ENCODE data around the gene RALGPS1.

Gene RALGPS1

GRCh38 chr9:127022913-127023660 lies 108.5 kb downstream of the RALGPS1 start:
- no peak for DNase-seq

- DNase-seq = no peak
Measured at GRCh38 chr9:127025042-127025441, 110.5 kb downstream of the RALGPS1 start.

- no peak for DNase-seq
Measured at GRCh38 chr9:127027694-127028093, 113.1 kb downstream of the RALGPS1 start.

GRCh38 chr9:127029548-127029947 lies 115.0 kb downstream of the RALGPS1 start:
- DNase-seq = no peak

GRCh38 chr9:127030814-127031740 lies 116.5 kb downstream of the RALGPS1 start:
- DNase-seq = no peak

GRCh38 chr9:127032256-127032655 lies 117.7 kb downstream of the RALGPS1 start:
- DNase-seq = no peak

GRCh38 chr9:127033061-127033460 lies 118.5 kb downstream of the RALGPS1 start:
- no peak for DNase-seq

- DNase-seq = no peak
Measured at GRCh38 chr9:127033789-127034188, 119.2 kb downstream of the RALGPS1 start.

GRCh38 chr9:127034691-127035090 lies 120.1 kb downstream of the RALGPS1 start:
- no peak for DNase-seq

- DNase-seq = no peak
Measured at GRCh38 chr9:127035423-127035822, 120.8 kb downstream of the RALGPS1 start.

GRCh38 chr9:127035948-127036347 lies 121.4 kb downstream of the RALGPS1 start:
- DNase-seq = no peak

GRCh38 chr9:127036437-127036836 lies 121.9 kb downstream of the RALGPS1 start:
- DNase-seq = no peak

GRCh38 chr9:127038531-127038930 lies 123.9 kb downstream of the RALGPS1 start:
- DNase-seq = no peak

GRCh38 chr9:127039492-127039891 lies 124.9 kb downstream of the RALGPS1 start:
- DNase-seq = no peak

- no peak for DNase-seq
Measured at GRCh38 chr9:127045148-127045547, 130.6 kb downstream of the RALGPS1 start.

- no peak for DNase-seq
Measured at GRCh38 chr9:127047971-127048370, 133.4 kb downstream of the RALGPS1 start.

GRCh38 chr9:127049044-127049443 lies 134.5 kb downstream of the RALGPS1 start:
- peak; percentile 88 for DNase-seq

GRCh38 chr9:127049581-127049980 lies 135.0 kb downstream of the RALGPS1 start:
- DNase-seq = no peak

- no peak for DNase-seq
Measured at GRCh38 chr9:127050152-127050551, 135.6 kb downstream of the RALGPS1 start.

GRCh38 chr9:127050591-127051001 lies 136.0 kb downstream of the RALGPS1 start:
- DNase-seq = no peak

- no peak for DNase-seq
Measured at GRCh38 chr9:127051881-127052595, 137.5 kb downstream of the RALGPS1 start.

GRCh38 chr9:127053057-127053821 lies 138.7 kb downstream of the RALGPS1 start:
- DNase-seq = no peak
